ENCODE measurements around the gene MBNL2.

MBNL2 gene

GRCh38 chr13:97275776-97276501, 53.8 kb downstream of the MBNL2 start:
- DNase-seq, result no peak

GRCh38 chr13:97276862-97277269, 54.7 kb downstream of the MBNL2 start:
- no peak for DNase-seq

GRCh38 chr13:97278435-97279411, 56.6 kb downstream of the MBNL2 start:
- DNase-seq, result no peak

GRCh38 chr13:97279913-97280312, 57.8 kb downstream of the MBNL2 start:
- no peak for DNase-seq

- DNase-seq, result no peak
Measured at GRCh38 chr13:97280478-97280877, 58.3 kb downstream of the MBNL2 start.

- no peak for DNase-seq
Measured at GRCh38 chr13:97281028-97281427, 58.9 kb downstream of the MBNL2 start.

- no peak for DNase-seq
Measured at GRCh38 chr13:97282705-97283104, 60.6 kb downstream of the MBNL2 start.

GRCh38 chr13:97283888-97284287, 61.8 kb downstream of the MBNL2 start:
- no peak for DNase-seq

GRCh38 chr13:97284558-97284957, 62.4 kb downstream of the MBNL2 start:
- no peak for DNase-seq

- DNase-seq, result no peak
Measured at GRCh38 chr13:97285221-97285955, 63.3 kb downstream of the MBNL2 start.

- DNase-seq, result no peak
Measured at GRCh38 chr13:97286317-97287046, 64.3 kb downstream of the MBNL2 start.

GRCh38 chr13:97287047-97287383, 64.9 kb downstream of the MBNL2 start:
- DNase-seq, result no peak

- no peak for DNase-seq
Measured at GRCh38 chr13:97288486-97288900, 66.4 kb downstream of the MBNL2 start.

- no peak for DNase-seq
Measured at GRCh38 chr13:97289514-97290298, 67.6 kb downstream of the MBNL2 start.

- DNase-seq, result no peak
Measured at GRCh38 chr13:97295283-97296182, 73.4 kb downstream of the MBNL2 start.

- DNase-seq, result no peak
Measured at GRCh38 chr13:97296740-97297139, 74.6 kb downstream of the MBNL2 start.

GRCh38 chr13:97298816-97299215, 76.7 kb downstream of the MBNL2 start:
- no peak for DNase-seq

GRCh38 chr13:97300871-97301270, 78.7 kb downstream of the MBNL2 start:
- DNase-seq, result no peak

- no peak for DNase-seq
Measured at GRCh38 chr13:97301382-97302095, 79.4 kb downstream of the MBNL2 start.

GRCh38 chr13:97302611-97303010, 80.5 kb downstream of the MBNL2 start:
- peak; percentile 19 for DNase-seq

Data from midbrain (tissue), 1 donor.